HG03064 (cell line): Measurements from ENCODE around the gene SRPK3.
"Not testable (repeated sequence)": the region's sequence is repeated elsewhere in the genome, so short reads cannot be mapped to it uniquely, and the experiment has no call there.

ENCODE experiments used
- ATAC-seq: cut with Tn5 transposase; IDR thresholded peaks from one replicate; pipeline ENCODE4 v1.9.1; 2021; ENCODE audit warnings: low read depth; ENCODE audit not compliant: unreplicated experiment

SRPK3 gene

DNA sequence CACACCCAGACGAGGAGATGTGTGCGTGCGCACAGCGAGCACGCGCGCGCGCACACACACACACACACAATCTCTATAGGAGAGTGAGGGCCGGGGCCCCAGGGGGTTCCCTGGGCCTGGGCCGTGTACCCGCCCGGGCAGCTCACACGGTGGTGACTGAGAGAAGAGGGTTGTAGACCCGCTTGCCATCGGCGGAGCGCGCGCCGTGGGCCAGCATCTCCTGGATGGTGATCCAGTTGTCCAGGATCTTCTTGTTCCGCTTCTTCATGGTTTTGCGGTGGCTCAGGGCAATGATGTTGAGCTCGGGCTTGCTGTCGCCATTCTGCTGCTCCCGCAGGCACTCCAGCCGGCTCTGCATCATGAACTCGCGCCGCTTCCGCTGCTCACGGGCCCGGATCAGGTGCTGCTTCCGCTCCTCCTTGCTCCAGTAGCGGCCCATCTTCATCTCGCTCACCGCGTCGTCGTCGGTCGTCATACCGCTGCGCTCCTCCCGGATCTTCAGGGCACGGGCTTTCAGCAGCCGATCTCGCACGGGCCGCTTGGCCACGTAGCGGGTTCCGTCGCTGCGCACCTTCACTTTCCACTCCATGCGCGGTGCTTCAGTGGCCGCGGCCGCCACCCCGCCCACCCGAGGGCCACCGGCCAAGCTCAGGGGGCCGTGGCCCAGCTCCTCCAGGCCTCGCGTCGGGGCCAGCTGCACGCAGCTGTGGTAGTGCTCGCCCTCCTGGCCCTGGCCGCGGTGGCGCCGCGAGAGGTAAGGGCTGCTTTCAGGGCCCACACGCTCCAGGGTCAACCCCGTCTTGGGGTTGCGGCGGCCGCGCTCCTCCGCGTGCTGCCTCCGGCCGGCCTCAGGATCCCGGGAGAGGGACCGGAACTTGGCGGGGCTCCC, 22.6 kb downstream of the SRPK3 start:
- no peak for ATAC-seq

DNA sequence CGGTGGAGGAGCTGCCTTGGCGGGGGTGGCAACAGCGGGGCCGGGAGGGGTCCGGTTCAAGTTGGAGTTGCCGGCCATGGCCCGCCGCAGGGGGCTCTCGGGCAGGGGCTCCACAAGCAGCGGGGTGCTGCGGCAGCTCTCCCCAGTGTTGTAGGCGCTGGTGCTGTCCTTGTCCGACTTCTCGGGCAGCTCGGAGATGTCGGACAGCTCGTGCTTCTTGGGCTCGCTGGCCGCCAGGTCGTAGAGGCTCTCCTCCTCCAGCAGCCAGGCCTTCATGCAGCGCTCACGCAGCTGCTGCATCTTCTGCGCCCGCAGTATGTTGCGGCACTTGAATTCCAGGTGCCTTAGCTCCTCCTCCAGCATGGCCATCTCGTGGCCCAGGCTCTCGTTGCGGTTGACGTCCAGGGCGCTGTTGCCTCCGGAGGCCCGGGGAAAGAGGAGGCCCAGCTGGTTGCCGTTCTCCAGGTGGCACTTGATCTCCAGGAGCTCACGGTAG, 23.3 kb downstream of the SRPK3 start:
- no peak for ATAC-seq

DNA sequence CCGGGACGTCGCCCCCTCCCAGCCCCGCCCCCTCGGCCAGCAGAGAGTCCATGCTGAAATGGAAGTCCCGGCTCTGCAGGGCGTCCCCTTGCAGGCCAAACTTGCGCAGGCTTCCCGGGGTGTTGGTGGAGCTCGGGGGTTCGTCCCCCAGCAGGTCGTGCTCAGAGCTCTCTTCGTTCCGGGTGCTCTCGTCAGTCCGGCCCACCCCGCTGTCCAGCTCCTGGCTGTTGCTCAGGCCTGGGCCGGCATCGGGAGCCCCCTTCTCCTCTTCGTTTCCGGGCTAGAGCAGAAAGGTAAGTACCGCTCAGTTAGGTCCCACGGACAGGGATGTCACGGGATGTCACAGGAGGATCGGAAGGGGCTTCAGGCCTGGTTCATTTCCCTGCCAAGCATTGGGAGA, 23.8 kb downstream of the SRPK3 start:
- no peak for ATAC-seq

GRCh38 chrX:153805436-153805835, 24.6 kb downstream of the SRPK3 start:
- no peak for ATAC-seq

GRCh38 chrX:153806999-153807575, 26.2 kb downstream of the SRPK3 start:
- no peak for ATAC-seq

DNA sequence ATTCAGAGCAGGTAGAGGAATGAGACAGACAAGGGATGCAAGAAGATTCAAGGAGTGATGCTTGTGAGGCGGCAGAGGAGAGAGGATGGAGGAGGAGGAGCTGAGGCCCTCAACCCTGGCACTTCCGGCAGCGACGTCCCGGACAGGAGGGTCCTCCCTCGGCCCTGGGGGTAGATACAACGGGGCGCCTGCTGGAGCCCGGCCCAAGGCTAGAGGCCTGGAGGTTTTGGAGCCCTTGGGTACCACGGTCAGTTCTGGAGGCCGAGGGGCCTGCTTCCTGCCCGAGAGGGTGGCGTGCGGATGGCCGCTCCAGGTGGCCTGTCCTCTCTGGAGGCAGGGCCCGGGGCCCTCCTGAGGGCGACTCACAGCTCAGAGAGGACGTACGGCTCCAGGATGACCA, 27.1 kb downstream of the SRPK3 start:
- no peak for ATAC-seq

DNA sequence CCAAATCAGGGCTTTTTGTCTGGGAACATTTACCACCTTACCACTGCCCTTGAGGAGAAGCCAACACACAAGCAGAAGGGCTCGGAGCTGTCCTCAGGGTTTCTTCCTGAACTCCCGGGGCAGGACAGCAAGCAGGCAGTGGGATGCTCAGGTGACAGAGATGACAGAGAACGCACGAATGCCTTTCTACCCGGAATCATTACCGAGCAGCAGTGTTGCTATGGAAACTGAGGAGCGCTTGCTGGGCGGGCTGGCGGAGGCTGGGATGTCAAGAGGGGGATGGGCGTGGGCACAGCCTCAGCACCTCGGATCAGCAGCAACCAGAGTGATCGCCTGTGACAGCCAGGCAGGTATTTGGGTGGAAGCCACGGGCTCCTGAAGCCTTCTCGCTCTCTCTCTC, 31.4 kb downstream of the SRPK3 start:
- ATAC-seq, result no peak

DNA sequence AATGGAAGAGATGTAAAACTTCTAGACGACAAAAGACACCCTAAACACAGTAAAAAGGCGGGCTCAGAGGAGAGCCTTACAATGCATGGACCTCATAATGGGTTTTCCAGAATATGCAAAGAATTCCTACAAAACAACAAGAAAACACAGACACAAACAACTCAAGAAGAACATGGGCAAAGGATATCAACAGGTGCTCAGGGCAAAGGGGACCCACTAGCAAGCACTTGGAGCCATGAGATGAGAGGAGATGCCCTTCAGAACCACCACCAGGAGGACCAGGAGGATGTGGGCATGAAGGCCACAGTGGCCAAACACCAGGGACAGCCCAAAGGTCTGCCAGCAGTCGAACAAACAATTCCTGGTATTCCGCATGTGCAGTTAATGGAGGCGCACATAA, 32.3 kb downstream of the SRPK3 start:
- no peak for ATAC-seq

- no peak for ATAC-seq
Observed at GRCh38 chrX:153814591-153815315, 33.9 kb downstream of the SRPK3 start.

DNA sequence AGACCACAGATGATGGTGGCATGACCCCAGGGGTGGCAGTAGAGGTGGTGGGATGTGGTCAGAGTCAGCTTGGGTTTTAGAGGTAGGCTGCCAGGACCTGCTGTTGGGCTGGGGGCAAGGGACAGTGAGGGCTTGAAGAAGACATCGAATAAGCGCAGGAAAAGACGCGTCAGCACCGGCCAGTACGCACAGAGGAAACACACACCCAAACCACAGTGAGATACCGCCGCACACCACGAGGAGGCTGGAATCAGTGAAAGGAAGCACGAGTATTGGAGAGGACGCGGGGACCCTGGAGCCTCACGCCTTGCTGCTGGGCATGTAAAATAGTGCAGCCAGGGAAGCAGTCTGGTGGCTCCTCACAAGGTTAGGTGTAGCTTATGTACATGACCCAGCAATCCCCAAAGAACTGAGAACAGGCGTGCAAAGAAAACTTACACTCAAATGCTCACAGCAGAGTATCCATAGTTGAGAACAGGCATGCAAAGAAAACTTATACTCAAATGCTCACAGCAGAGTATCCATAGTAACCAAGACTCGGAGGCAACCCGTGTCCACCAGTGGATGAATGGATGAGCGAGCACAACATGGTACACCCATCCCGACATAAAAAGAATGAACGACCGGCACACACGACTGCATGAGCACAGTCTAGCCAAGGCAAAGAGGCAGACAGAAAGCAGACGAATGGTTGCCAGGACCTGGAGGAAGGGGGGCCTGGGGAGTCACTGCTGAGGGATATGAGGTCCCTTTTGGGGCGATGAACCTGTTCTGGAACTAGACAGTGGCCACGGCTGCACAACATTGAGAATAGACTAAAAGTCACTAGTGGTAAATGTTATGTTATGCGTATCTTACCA, 36.2 kb downstream of the SRPK3 start:
- no peak for ATAC-seq

- ATAC-seq, result not testable (repeated sequence)
Observed at GRCh38 chrX:153818064-153818463, 37.2 kb downstream of the SRPK3 start.

- ATAC-seq, result no peak
Observed at GRCh38 chrX:153818571-153819383, 37.9 kb downstream of the SRPK3 start.

GRCh38 chrX:153819384-153820040, 38.7 kb downstream of the SRPK3 start:
- ATAC-seq, result no peak

DNA sequence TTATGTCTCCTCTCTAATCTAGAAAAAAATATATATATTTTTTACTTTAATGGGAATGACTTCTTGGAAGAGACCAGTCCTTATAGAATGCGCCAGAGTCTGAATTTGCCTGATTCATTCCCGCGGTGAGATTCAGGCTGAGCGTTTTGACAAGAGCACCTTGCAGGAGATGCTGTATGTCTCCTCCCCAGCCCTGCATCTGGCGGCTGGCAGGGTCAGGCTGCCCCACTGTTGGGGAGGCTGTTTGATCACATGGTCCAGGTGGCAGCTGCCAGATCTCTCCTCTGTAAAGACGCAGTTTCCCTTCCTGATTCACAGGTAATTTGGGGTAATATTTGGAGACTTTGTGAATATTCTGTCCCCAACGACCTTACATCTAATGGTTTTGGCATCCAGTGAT, 39.8 kb downstream of the SRPK3 start:
- no peak for ATAC-seq

- ATAC-seq, result no peak
Observed at GRCh38 chrX:153821066-153821465, 40.2 kb downstream of the SRPK3 start.

- no peak for ATAC-seq
Observed at GRCh38 chrX:153824348-153824747, 43.5 kb downstream of the SRPK3 start.

- no peak for ATAC-seq
Observed at GRCh38 chrX:153825042-153825441, 44.2 kb downstream of the SRPK3 start.

GRCh38 chrX:153827016-153827415, 46.2 kb downstream of the SRPK3 start:
- no peak for ATAC-seq

- no peak for ATAC-seq
Observed at GRCh38 chrX:153827903-153828302, 47.1 kb downstream of the SRPK3 start.
